C1 segment of cervical spinal cord (tissue), 14 donors: ENCODE results near the gene LINC00237.

ENCODE experiments used
- DNase-seq, 14 donors: peaks; one replicate each; lab custom pipeline; 2025; lab: John Stamatoyannopoulos, UW

Gene LINC00237

GRCh38 chr20:21106171-21107017, at the start of gene LINC00237:
Gene LINC00237, minus strand, starts transcription at chr20:21106358.
- DNase-seq = no peak

- no peak for DNase-seq
Observed at GRCh38 chr20:21155268-21155667, 49.1 kb upstream of the LINC00237 start.

GRCh38 chr20:21154692-21155091, 48.5 kb upstream of the LINC00237 start:
- DNase-seq = no peak

- DNase-seq = no peak
Observed at GRCh38 chr20:21151791-21152190, 45.6 kb upstream of the LINC00237 start.

GRCh38 chr20:21149344-21149743, 43.2 kb upstream of the LINC00237 start:
- DNase-seq = no peak

GRCh38 chr20:21147593-21147992, 41.4 kb upstream of the LINC00237 start:
- no peak for DNase-seq

GRCh38 chr20:21146215-21146614, 40.1 kb upstream of the LINC00237 start:
- DNase-seq = no peak

- DNase-seq = no peak
Observed at GRCh38 chr20:21145424-21145823, 39.3 kb upstream of the LINC00237 start.

GRCh38 chr20:21143194-21143890, 37.2 kb upstream of the LINC00237 start:
- DNase-seq = no peak

- DNase-seq = no peak
Observed at GRCh38 chr20:21141825-21142224, 35.7 kb upstream of the LINC00237 start.

GRCh38 chr20:21139881-21140566, 33.9 kb upstream of the LINC00237 start:
- DNase-seq = no peak

- peak in 1 of 14 donors; percentile 80 for DNase-seq
Observed at GRCh38 chr20:21137078-21137477, 30.9 kb upstream of the LINC00237 start.

GRCh38 chr20:21136015-21136732, 30.0 kb upstream of the LINC00237 start:
- DNase-seq = no peak

GRCh38 chr20:21134883-21135493, 28.8 kb upstream of the LINC00237 start:
- DNase-seq = no peak

- DNase-seq = no peak
Observed at GRCh38 chr20:21133917-21134622, 27.9 kb upstream of the LINC00237 start.

- DNase-seq = no peak
Observed at GRCh38 chr20:21133404-21133803, 27.2 kb upstream of the LINC00237 start.

GRCh38 chr20:21129861-21130260, 23.7 kb upstream of the LINC00237 start:
- no peak for DNase-seq

GRCh38 chr20:21127201-21127981, 21.2 kb upstream of the LINC00237 start:
- no peak for DNase-seq

- peak in 3 of 14 donors; percentile 47 to 54 (median 53) for DNase-seq
Observed at GRCh38 chr20:21126581-21126870, 20.4 kb upstream of the LINC00237 start.
